Choroid plexus epithelial cell (primary cell): ENCODE measurements around the gene GIPC3.

Source experiments
- DNase-seq: peaks from one replicate; pipeline ENCODE4 v3.0.0-alpha.2; 2010; ENCODE audit warnings: low read depth
- H3K4me3 ChIP-seq: 2 replicates; pipeline ENCODE4 v1.5.1; 2011; ENCODE audit warnings: low read depth, mild to moderate bottlenecking, control low read depth, low read length, moderate library complexity
- CTCF ChIP-seq: conservative IDR thresholded peaks from 2 replicates; pipeline ENCODE4 v1.5.1; 2011; ENCODE audit warnings: low read depth, mild to moderate bottlenecking, control low read depth, inconsistent platforms, low read length, moderate library complexity

The GIPC3 gene

GRCh38 chr19:3610745-3611717 is 25.8 kb downstream of the GIPC3 start:
- H3K4me3 ChIP-seq, result no peak overlapping the region
- TF ChIP-seq CTCF, result no peak
- DNase-seq, result no peak

GRCh38 chr19:3611841-3612240 is 26.6 kb downstream of the GIPC3 start:
- DNase-seq, result no peak
- H3K4me3 ChIP-seq, result no peak overlapping the region
- no peak for TF ChIP-seq CTCF

- no peak overlapping the region for H3K4me3 ChIP-seq
- no peak for TF ChIP-seq CTCF
- DNase-seq, result no peak
Measured at GRCh38 chr19:3612330-3612729, 27.1 kb downstream of the GIPC3 start.

GRCh38 chr19:3612901-3613741 is 27.8 kb downstream of the GIPC3 start:
- no peak for TF ChIP-seq CTCF
- no peak for DNase-seq
- H3K4me3 ChIP-seq, result no peak overlapping the region

- no peak for DNase-seq
- TF ChIP-seq CTCF, result no peak
- H3K4me3 ChIP-seq, result no peak overlapping the region
Measured at GRCh38 chr19:3613818-3614661, 28.8 kb downstream of the GIPC3 start.

GRCh38 chr19:3614858-3615505 is 29.7 kb downstream of the GIPC3 start:
- H3K4me3 ChIP-seq, result no peak overlapping the region
- TF ChIP-seq CTCF, result no peak
- no peak for DNase-seq
